ENCODE measurements around the gene PRG3. TPM values are rescaled to one million over a fixed set of nuclear protein-coding genes. Genes with fewer than 3 reads are reported as not detected.
"Not testable (repeated sequence)": the region's sequence is repeated elsewhere in the genome, so short reads cannot be mapped to it uniquely, and the experiment has no call there.

PRG3 gene
- total RNA-seq, 1 donor from 2014 or later: not detected

DNA sequence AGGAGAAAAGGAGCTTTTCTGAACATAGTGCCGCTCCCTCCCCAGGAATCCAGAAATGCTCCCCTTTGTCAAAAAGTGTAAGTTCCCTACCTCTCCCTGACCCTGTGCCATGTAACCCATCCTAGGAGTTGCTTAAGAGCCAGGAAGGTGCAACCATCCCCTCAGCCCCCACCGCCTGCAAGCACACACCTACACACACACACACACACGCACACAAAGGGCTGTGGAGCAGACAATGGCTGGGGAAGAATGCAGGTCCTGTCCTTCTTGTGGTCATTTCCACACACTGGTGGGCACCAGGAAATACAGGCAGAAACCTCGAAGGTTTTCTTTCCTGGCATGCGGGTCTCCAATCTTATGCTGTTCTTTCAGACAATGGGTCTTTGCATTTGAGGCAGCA lies 41.6 kb downstream of the PRG3 start:
- DNase-seq (ENCODE audit: low read depth): peak; percentile 30

DNA sequence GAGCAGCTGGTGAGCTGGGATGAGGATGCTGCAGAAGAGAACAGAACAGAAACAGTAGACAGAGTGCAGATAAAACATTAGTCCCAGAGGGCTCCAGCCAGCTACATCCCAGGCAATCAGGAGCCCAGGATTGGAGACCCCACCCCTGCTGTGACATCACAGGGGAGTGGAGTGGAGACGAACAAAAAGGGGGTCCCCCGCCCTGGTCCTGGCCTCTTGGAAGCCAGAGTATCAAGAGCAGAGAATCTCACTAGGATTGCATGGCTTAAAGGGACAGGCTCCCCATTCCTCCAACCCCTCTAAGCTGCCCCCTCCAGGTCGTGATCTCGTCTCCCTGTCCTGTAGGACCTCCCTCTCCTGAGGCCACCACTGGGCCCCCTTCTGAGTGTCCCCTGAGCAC lies 42.8 kb downstream of the PRG3 start, which contains the start of gene P2RX3:
TSS of gene P2RX3 (plus strand) at position 211 of the 400 bp plus-strand sequence. CDS start 199 bp downstream, outside the sequence.
- DNase-seq (ENCODE audit: low read depth): no peak

- DNase-seq (ENCODE audit: low read depth): not testable (repeated sequence)
Observed at GRCh38 chr11:57336856-57337255, 44.1 kb downstream of the PRG3 start.

DNA sequence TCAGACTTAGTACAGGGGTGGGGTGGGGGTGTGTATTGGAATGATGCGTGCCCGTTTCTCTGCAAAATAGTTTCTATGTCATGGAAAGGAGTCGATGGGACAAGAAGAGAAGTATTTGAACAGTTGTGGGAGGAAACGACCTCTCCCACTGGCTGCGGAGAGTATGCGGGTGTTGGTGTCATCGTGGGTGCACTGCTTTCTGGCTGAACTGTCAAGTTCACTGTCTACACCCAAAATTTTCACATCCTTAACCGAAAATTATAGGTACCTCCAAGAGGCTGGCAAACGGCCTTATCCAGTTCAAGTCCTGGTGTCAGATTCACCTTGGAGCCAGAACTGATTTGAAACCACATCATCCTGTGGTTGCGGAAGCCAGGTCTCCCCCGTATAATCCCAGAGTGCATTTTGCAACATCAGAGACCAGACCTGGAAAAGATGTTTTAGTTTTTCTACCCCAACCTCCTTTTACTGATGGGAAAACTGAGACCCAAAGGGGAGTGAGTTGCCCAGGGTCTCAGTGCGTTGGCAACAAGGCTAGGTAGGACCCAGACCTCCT lies 44.8 kb downstream of the PRG3 start:
- DNase-seq (ENCODE audit: low read depth): no peak

DNA sequence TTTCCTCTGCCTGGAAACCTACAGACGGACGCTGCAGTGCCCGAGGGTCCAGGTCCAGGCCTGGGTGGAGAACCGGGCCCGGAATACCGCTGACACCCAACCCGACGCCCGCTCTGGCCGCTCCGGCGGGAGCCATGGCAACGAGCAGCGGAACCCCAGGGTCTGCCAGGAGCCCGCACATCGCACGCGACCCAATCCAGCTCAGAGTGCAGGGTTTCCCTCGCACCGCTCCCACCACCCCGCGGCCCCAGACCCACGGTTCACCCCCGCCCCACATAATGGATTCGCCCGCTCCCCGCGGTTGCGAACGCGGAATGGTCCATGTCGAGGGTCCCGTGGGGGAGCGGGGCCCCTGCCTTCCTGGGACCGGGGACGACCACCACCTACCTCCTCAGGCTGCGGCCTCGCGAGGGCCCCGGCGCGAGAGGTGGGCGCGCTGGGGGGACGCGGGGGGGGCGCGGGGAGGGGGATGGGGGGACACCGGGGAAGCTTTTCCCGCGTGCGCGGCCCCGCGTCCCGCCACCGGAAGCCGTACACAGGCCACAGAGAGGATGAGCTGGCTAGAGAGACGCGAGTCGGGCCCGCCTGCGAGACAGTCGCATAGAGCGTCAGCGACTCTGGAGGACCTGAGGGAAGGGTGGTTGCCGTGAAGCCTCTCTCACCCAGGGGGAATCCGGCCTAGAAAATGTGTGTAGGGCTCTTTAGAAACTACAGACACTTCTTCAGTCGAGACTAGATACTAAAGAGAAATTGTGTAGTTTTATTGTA lies 45.4 kb downstream of the PRG3 start, which contains the start of gene SSRP1:
TSS of gene SSRP1 (minus strand) at position 550 of the 768 bp plus-strand sequence. CDS start 771 bp downstream, outside the sequence.
- DNase-seq (ENCODE audit: low read depth): peak; percentile 71

DNA sequence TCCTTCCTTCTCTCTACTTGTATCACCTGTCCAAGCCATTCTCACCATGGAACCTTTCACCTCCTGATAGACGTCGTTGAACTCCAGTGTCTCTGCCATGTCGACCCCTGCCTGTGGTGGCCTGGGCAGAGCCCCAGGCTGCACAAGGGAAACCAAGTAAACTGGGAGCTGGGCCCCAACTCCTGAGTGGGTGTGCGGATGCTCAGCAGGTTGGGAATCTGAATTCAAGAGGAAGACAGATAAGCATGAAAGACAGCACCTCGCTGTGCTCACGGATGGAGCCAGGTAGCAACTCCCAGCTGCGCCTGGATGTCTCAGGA lies 46.0 kb downstream of the PRG3 start:
- DNase-seq (ENCODE audit: low read depth): no peak

DNA sequence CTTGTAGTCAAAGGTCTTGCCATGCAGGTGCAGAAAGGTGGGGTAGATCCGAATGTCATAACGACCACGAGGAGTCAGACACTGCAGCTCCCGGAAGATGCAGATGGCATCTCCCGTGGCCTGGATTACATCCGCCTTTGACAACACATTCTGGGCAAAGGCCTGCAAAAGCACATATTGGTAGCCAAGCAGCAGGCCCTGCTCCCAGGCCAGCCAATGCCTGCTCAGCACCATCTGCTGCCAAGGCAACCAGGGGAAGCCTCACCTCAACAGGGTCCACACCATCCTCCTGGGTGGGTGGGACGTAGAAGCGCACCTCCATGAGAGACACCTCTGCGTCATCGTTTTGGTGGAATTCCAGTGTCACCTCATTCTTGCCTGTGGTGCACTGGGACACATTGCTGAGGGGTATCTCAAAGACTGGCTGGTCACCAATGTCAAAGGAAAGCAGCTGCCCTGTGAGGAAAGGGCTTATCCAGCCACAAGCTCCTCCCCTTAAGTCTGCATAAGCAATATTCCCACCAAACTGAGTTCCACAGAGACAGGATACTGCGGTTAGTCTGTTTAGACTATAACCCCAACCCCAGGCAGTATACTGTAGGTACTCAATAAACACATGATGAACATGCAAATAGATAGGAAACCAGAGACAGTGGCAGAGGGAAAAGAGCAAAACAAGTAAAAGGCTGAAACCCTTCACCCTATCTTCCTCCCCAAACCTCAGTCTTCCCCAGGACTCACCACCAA lies 48.1 kb downstream of the PRG3 start:
- DNase-seq (ENCODE audit: low read depth): no peak

- no peak for DNase-seq (ENCODE audit: low read depth)
Observed at GRCh38 chr11:57331720-57332119, 49.2 kb downstream of the PRG3 start.

- DNase-seq (ENCODE audit: low read depth): no peak
Observed at GRCh38 chr11:57330029-57330428, 50.9 kb downstream of the PRG3 start.

DNA sequence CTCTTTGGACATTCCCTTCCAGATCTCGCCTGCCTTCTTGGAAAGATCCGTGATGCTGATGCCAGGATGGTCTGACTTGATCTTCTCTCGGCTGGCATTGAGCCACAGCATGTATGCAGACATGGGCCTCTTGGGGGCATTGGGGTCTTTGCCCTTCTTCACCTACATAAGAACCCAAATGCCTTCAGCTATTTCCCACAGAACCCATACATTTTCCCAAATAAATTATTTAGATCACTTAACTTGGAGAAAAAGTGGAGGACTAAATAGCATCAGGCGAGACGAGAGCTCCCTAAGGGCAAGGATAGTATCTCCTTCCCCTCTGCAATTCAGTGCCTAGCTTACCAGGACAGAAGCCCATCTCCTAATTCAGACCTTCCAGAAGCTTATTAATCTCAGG lies 53.2 kb downstream of the PRG3 start:
- DNase-seq (ENCODE audit: low read depth): no peak

Other genes starting within 250 kb of the PRG3 start
- gene LRRC55, start 199.2 kb downstream of the PRG3 start, total RNA-seq: not detected in 2 replicates
- not detected in 2 replicates for gene APLNR, start 143.9 kb downstream of the PRG3 start, total RNA-seq
- gene TNKS1BP1, start 56.2 kb downstream of the PRG3 start, total RNA-seq: 91.3 and 157 TPM in 2 replicates
- gene SSRP1, start 45.3 kb downstream of the PRG3 start, total RNA-seq: 55.0 and 120 TPM in 2 replicates
- gene P2RX3, start 42.8 kb downstream of the PRG3 start, total RNA-seq: not detected in 2 replicates
- not detected in 2 replicates for gene PRG2, start 9.5 kb upstream of the PRG3 start, total RNA-seq
- gene SLC43A3, start 46.0 kb upstream of the PRG3 start, total RNA-seq: 46.4 and 47.9 TPM in 2 replicates
- 0.05 TPM in 1 of 2 replicates, not detected in the other for gene RTN4RL2, start 79.4 kb upstream of the PRG3 start, total RNA-seq
- 1.2 TPM in 2 replicates for gene SLC43A1, start 134.6 kb upstream of the PRG3 start, total RNA-seq
- gene TIMM10, start 149.6 kb upstream of the PRG3 start, total RNA-seq: 16.6 and 59.0 TPM in 2 replicates
- gene SMTNL1, start 156.4 kb upstream of the PRG3 start, total RNA-seq: not detected in 2 replicates
- 24.7 and 38.3 TPM in 2 replicates for gene UBE2L6, start 186.5 kb upstream of the PRG3 start, total RNA-seq
- gene SERPING1, start 216.5 kb upstream of the PRG3 start, total RNA-seq: 4.2 and 61.4 TPM in 2 replicates